ENCODE data around the gene ALG9.

DNA sequence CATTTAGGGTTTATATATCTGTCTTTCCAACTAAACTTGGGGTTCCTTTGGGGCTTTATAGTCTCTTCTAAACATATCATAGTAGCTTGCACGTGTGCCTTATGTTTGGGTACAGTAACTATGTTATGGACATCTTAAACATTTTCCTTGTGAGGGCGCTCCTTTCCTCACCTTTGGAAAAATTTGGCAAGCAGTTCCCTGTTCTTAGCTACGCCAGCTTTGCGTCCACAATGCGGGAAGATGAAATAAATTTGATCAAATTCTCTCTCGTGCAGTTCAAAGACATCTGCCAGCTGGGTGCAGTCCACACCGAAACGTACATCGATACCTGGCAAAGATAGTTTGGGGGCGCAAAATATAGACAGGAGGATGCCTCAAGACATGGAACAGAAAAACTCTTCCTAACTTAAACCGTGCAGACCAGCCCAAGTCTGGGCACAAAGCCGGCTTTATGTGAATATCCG, 7.0 kb upstream of the ALG9 start:
- TF ChIP-seq, protein P1, sequence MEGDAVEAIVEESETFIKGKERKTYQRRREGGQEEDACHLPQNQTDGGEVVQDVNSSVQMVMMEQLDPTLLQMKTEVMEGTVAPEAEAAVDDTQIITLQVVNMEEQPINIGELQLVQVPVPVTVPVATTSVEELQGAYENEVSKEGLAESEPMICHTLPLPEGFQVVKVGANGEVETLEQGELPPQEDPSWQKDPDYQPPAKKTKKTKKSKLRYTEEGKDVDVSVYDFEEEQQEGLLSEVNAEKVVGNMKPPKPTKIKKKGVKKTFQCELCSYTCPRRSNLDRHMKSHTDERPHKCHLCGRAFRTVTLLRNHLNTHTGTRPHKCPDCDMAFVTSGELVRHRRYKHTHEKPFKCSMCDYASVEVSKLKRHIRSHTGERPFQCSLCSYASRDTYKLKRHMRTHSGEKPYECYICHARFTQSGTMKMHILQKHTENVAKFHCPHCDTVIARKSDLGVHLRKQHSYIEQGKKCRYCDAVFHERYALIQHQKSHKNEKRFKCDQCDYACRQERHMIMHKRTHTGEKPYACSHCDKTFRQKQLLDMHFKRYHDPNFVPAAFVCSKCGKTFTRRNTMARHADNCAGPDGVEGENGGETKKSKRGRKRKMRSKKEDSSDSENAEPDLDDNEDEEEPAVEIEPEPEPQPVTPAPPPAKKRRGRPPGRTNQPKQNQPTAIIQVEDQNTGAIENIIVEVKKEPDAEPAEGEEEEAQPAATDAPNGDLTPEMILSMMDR (IDR thresholded peaks at IDR 0.05), result no peak
- no peak for TF ChIP-seq POLR2A (IDR thresholded peaks at IDR 0.05)
